Measurements from ENCODE around the gene BTBD2.

BTBD2 gene

GRCh38 chr19:2054763-2055162, 39.2 kb upstream of the BTBD2 start:
- FAIRE-seq (no peak), DNase-seq (ENCODE audit: insufficient read length, low spot score) (no peak)
- no peak for TF ChIP-seq CTCF (IDR thresholded peaks at IDR 0.05; ENCODE audit: insufficient read depth, missing control alignments)

GRCh38 chr19:2053601-2054389, 38.3 kb upstream of the BTBD2 start:
- DNase-seq (ENCODE audit: insufficient read length, low spot score) (no peak), FAIRE-seq (no peak)
- no peak for TF ChIP-seq CTCF (IDR thresholded peaks at IDR 0.05; ENCODE audit: insufficient read depth, missing control alignments)

- DNase-seq (ENCODE audit: insufficient read length, low spot score) = no peak
- FAIRE-seq = no peak
- no peak for TF ChIP-seq CTCF (IDR thresholded peaks at IDR 0.05; ENCODE audit: insufficient read depth, missing control alignments)
Observed at GRCh38 chr19:2051773-2052704, 36.5 kb upstream of the BTBD2 start.

- no peak for FAIRE-seq
- peak; percentile 90 for DNase-seq (ENCODE audit: insufficient read length, low spot score)
- TF ChIP-seq CTCF (IDR thresholded peaks at IDR 0.05; ENCODE audit: insufficient read depth, missing control alignments) = peak; percentile 49
Observed at GRCh38 chr19:2050991-2051772, 35.7 kb upstream of the BTBD2 start, which contains the start of gene MKNK2. Gene MKNK2, minus strand, starts transcription at chr19:2051244. Its CDS starts 393 bp downstream, at chr19:2050851.

- TF ChIP-seq CTCF (IDR thresholded peaks at IDR 0.05; ENCODE audit: insufficient read depth, missing control alignments) = no peak
- DNase-seq (ENCODE audit: insufficient read length, low spot score) (no peak), FAIRE-seq (no peak)
Observed at GRCh38 chr19:2050349-2050990, 35.0 kb upstream of the BTBD2 start.

- no peak for TF ChIP-seq CTCF (IDR thresholded peaks at IDR 0.05; ENCODE audit: insufficient read depth, missing control alignments)
- DNase-seq (ENCODE audit: insufficient read length, low spot score) (no peak), FAIRE-seq (no peak)
Observed at GRCh38 chr19:2049741-2050348, 34.3 kb upstream of the BTBD2 start.
